Epithelial cell of proximal tubule (primary cell): Measurements from ENCODE around the gene DNAH2. TPM values are rescaled to one million over a fixed set of nuclear protein-coding genes. Genes with fewer than 3 reads are reported as not detected.

Experiments
- DNase-seq: peaks from one replicate; pipeline ENCODE4 v3.0.0-alpha.2; 2011; ENCODE audit warnings: low read depth
- H3K4me3 ChIP-seq: 2 replicates; pipeline ENCODE4 v1.5.1; 2011; ENCODE audit warnings: low read depth, mild to moderate bottlenecking, low read length
- total RNA-seq: library from RNA; depleted of rRNA; stranded (reverse); fragments of >200 nt; gene quantifications from 2 replicates; pipeline ENCODE4 v1.2.3, GENCODE V29; 2015
- TF ChIP-seq, protein P1 (sequence below): conservative IDR thresholded peaks from 2 replicates; pipeline ENCODE4 v1.5.1; 2012; ENCODE audit warnings: low read depth, mild to moderate bottlenecking, low read length

Gene DNAH2
- total RNA-seq, 1 donor from 2014 or later, result not detected

GRCh38 chr17:7824021-7824924 lies 106.7 kb downstream of the DNAH2 start:
- DNase-seq, result no peak
- TF ChIP-seq, protein P1, sequence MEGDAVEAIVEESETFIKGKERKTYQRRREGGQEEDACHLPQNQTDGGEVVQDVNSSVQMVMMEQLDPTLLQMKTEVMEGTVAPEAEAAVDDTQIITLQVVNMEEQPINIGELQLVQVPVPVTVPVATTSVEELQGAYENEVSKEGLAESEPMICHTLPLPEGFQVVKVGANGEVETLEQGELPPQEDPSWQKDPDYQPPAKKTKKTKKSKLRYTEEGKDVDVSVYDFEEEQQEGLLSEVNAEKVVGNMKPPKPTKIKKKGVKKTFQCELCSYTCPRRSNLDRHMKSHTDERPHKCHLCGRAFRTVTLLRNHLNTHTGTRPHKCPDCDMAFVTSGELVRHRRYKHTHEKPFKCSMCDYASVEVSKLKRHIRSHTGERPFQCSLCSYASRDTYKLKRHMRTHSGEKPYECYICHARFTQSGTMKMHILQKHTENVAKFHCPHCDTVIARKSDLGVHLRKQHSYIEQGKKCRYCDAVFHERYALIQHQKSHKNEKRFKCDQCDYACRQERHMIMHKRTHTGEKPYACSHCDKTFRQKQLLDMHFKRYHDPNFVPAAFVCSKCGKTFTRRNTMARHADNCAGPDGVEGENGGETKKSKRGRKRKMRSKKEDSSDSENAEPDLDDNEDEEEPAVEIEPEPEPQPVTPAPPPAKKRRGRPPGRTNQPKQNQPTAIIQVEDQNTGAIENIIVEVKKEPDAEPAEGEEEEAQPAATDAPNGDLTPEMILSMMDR, result no peak

GRCh38 chr17:7825206-7825990 lies 107.9 kb downstream of the DNAH2 start:
- no peak for DNase-seq
- TF ChIP-seq, protein P1, result peak; percentile 27
- H3K4me3 ChIP-seq, result no peak overlapping the region

More at GRCh38 chr17:7824021-7824924, 106.7 kb downstream of the DNAH2 start:
- no peak overlapping the region for H3K4me3 ChIP-seq

- TF ChIP-seq, protein P1, result no peak
- DNase-seq, result no peak
- H3K4me3 ChIP-seq, result no peak overlapping the region
Measured at GRCh38 chr17:7830616-7831015, 113.1 kb downstream of the DNAH2 start.

DNA sequence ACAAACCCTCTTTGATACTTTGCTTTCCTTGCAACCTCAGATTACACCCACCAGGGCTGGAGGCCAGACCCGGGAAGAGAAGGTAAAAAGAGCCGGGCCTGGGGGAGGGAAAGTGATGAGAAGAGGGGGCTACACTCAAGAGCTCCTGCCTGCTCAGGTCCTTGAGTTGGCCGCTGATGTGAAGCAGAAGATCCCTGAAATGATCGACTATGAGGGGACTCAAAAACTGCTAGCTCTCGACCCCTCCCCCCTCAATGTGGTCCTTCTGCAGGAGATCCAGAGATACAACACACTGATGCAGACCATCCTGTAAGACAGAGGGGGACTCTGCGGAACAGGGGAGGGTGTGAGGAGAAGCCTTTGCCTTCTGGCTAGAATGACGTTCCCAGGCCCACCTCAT lies 113.7 kb downstream of the DNAH2 start:
- DNase-seq, result no peak
- TF ChIP-seq, protein P1, result no peak

GRCh38 chr17:7832431-7832830 lies 114.9 kb downstream of the DNAH2 start:
- DNase-seq, result no peak
- H3K4me3 ChIP-seq, result no peak overlapping the region
- TF ChIP-seq, protein P1, result no peak

More for the DNA sequence above, 113.7 kb downstream of the DNAH2 start:
- no peak overlapping the region for H3K4me3 ChIP-seq

- TF ChIP-seq, protein P1, result no peak
- DNase-seq, result no peak
- H3K4me3 ChIP-seq, result peak overlapping the region; percentile 91
Measured at GRCh38 chr17:7833011-7833794, 115.7 kb downstream of the DNAH2 start.
